ENCODE data around the gene NUP160.

NUP160 gene

DNA sequence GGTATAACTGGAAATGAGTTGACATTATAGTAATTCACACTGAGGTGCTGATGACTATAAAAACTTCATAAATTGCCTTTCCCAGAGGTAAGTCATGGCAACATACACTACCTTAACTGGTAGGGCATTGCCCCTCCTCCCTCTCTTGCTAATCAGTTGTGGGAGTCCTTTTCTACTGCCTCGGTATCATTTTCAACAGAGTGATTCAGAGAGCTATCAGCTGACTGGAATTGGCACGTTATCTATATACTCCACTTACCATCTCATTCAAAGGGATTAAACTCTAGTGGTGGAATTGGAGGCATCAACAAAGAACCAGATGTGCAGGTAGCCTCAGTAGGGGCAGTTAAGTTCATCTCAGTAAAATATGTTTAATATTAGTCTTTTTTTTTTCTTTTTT, 8.0 kb upstream of the NUP160 start:
- Histone ChIP-seq H3K4me3 (ENCODE audit: insufficient read depth, low read length, poor library complexity, severe bottlenecking) (no peak overlapping the region), H3K9ac (ENCODE audit: low read length) (no peak overlapping the region), H3K9me3 (ENCODE audit: insufficient read depth, low read length) (no peaks in the 10 kb centered on the region), H3K36me3 (ENCODE audit: low read length) (no peaks in the 10 kb centered on the region), H4K20me1 (ENCODE audit: low read depth, low read length) (no peaks in the 10 kb centered on the region), H3K27ac (ENCODE audit: low read depth, low read length) (no peak overlapping the region), H3K9me2 (replicated peaks; ENCODE audit: insufficient read depth, low read length) (no peaks in the 10 kb centered on the region), H3K27me3 (ENCODE audit: low read length) (no peaks in the 10 kb centered on the region), H3K79me2 (ENCODE audit: insufficient read depth, low read length) (no peaks in the 10 kb centered on the region), H3K4me2 (ENCODE audit: low read depth, low read length, poor library complexity, severe bottlenecking) (no peak overlapping the region), H3F3A (ENCODE audit: insufficient read depth) (peaks cover 20% of the 10 kb centered on the region), H2AFZ (ENCODE audit: low read depth, low read length, severe bottlenecking) (no peak overlapping the region)
- TF ChIP-seq, protein P1, sequence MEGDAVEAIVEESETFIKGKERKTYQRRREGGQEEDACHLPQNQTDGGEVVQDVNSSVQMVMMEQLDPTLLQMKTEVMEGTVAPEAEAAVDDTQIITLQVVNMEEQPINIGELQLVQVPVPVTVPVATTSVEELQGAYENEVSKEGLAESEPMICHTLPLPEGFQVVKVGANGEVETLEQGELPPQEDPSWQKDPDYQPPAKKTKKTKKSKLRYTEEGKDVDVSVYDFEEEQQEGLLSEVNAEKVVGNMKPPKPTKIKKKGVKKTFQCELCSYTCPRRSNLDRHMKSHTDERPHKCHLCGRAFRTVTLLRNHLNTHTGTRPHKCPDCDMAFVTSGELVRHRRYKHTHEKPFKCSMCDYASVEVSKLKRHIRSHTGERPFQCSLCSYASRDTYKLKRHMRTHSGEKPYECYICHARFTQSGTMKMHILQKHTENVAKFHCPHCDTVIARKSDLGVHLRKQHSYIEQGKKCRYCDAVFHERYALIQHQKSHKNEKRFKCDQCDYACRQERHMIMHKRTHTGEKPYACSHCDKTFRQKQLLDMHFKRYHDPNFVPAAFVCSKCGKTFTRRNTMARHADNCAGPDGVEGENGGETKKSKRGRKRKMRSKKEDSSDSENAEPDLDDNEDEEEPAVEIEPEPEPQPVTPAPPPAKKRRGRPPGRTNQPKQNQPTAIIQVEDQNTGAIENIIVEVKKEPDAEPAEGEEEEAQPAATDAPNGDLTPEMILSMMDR (IDR thresholded peaks at IDR 0.05; ENCODE audit: insufficient read depth, low read length, poor library complexity, severe bottlenecking) = no peak
- no peak for TF ChIP-seq EZH2phosphoT487 (conservative IDR thresholded peaks at IDR 0.05; ENCODE audit: low read length)

DNA sequence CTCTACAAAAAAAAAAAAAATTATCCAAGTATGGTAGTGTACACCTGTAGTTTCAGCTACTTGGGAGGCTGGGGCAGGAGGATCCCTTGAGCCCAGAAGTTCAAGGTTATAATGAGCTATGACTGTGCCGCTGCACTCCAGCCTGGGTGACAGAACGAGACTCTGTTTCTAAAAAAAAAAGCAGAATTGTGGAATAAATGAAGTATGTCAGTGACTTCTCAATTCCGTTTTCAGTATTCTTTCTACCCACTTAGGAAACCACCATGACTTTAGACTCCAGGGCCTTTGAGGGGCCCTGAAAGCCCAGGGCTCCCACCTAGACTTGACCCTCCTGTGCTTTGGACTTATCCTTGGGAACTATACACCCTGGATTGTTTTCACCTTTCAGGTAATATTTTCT, 6.5 kb upstream of the NUP160 start:
- Histone ChIP-seq H3K27me3 (ENCODE audit: low read length) (no peaks in the 10 kb centered on the region), H3K4me3 (ENCODE audit: insufficient read depth, low read length, poor library complexity, severe bottlenecking) (no peak overlapping the region), H3K27ac (ENCODE audit: low read depth, low read length) (no peak overlapping the region), H3K4me2 (ENCODE audit: low read depth, low read length, poor library complexity, severe bottlenecking) (no peak overlapping the region), H2AFZ (ENCODE audit: low read depth, low read length, severe bottlenecking) (no peak overlapping the region), H4K20me1 (ENCODE audit: low read depth, low read length) (no peaks in the 10 kb centered on the region), H3K9ac (ENCODE audit: low read length) (no peak overlapping the region), H3K79me2 (ENCODE audit: insufficient read depth, low read length) (no peaks in the 10 kb centered on the region), H3K9me2 (replicated peaks; ENCODE audit: insufficient read depth, low read length) (no peaks in the 10 kb centered on the region), H3K36me3 (ENCODE audit: low read length) (no peaks in the 10 kb centered on the region), H3K9me3 (ENCODE audit: insufficient read depth, low read length) (no peaks in the 10 kb centered on the region), H3F3A (ENCODE audit: insufficient read depth) (peaks cover 28% of the 10 kb centered on the region)
- TF ChIP-seq, protein P1 (IDR thresholded peaks at IDR 0.05; ENCODE audit: insufficient read depth, low read length, poor library complexity, severe bottlenecking) = no peak
- no peak for TF ChIP-seq EZH2phosphoT487 (conservative IDR thresholded peaks at IDR 0.05; ENCODE audit: low read length)

DNA sequence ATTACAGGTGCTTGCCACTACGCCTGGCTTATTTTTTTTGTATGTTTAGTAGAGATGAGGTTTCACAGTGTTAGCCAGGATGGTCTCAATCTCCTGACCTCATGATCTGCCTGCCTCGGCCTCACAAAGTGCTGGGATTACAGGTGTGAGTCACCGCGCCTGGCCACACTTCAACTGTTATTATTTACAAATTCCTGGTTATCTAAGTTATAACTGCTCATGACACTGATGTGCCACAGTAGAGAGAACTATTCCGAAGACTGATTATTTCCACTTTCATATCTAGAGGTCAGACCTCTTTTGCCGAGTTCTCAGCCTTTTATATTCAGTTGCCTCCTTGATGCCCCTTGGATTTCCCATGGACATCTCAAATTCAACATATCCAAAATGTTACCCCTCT, 3.9 kb upstream of the NUP160 start:
- Histone ChIP-seq H3K27me3 (ENCODE audit: low read length) (no peaks in the 10 kb centered on the region), H3K9me3 (ENCODE audit: insufficient read depth, low read length) (no peaks in the 10 kb centered on the region), H3K9ac (ENCODE audit: low read length) (no peak overlapping the region), H3K36me3 (ENCODE audit: low read length) (no peaks in the 10 kb centered on the region), H3K79me2 (ENCODE audit: insufficient read depth, low read length) (peaks cover 8% of the 10 kb centered on the region), H2AFZ (ENCODE audit: low read depth, low read length, severe bottlenecking) (no peak overlapping the region), H4K20me1 (ENCODE audit: low read depth, low read length) (no peaks in the 10 kb centered on the region), H3K4me3 (ENCODE audit: insufficient read depth, low read length, poor library complexity, severe bottlenecking) (no peak overlapping the region), H3K9me2 (replicated peaks; ENCODE audit: insufficient read depth, low read length) (no peaks in the 10 kb centered on the region), H3F3A (ENCODE audit: insufficient read depth) (peaks cover 17% of the 10 kb centered on the region), H3K27ac (ENCODE audit: low read depth, low read length) (no peak overlapping the region), H3K4me2 (ENCODE audit: low read depth, low read length, poor library complexity, severe bottlenecking) (no peak overlapping the region)
- TF ChIP-seq EZH2phosphoT487 (conservative IDR thresholded peaks at IDR 0.05; ENCODE audit: low read length) = no peak
- TF ChIP-seq, protein P1 (IDR thresholded peaks at IDR 0.05; ENCODE audit: insufficient read depth, low read length, poor library complexity, severe bottlenecking) = no peak

Measured in SU-DHL-6 (cell line).